A549 (cell line): ENCODE results near the gene SPECC1. TPM values are rescaled to one million over a fixed set of nuclear protein-coding genes. Genes with fewer than 3 reads are reported as not detected.

Experiments
- ATAC-seq, 2 experiments: fragments of 200-7000 bp in 1 of 2; fragments of >200 bp in 1 of 2; cut with Nextera tagmentation in 1 of 2; cut with Tn5 transposase in 1 of 2; 3 replicates each; pipeline versions ENCODE4 v1.8.0 to v1.9.1; 2018 to 2020; ENCODE audit warnings: mild to moderate bottlenecking in 1 of 2, moderate library complexity in 1 of 2
- CTCF ChIA-PET: fragments of 300-600 bp; sonication (Branson Sonifier 250); formaldehyde crosslinking; extraction: SDS; loops from one replicate; lab custom pipeline; 2021; ENCODE audit warnings: antibody characterized with exemption, inconsistent platforms; lab: Yijun Ruan, JAX
- POLR2A ChIA-PET: fragments of 350-600 bp; formaldehyde crosslinking; extraction: SDS; loops from one replicate; lab custom pipeline; 2021; ENCODE audit warnings: antibody characterized with exemption, inconsistent platforms; lab: Yijun Ruan, JAX
- DNase-seq, 2 experiments: peaks; one replicate each; pipeline versions ENCODE4 v3.0.0 to v3.0.0-alpha.2; 2011 to 2016; ENCODE audit warnings: low read depth in 1 of 2, low spot score in 1 of 2
- FAIRE-seq: peaks from 2 replicates; lab custom pipeline; 2011; peaks lifted over from hg19 to GRCh38; lab: Jason Lieb, UNC
- H3K27ac ChIP-seq, 2 experiments: fragments of >200 bp; sonication (Bioruptor Twin); formaldehyde crosslinking; 3 replicates each; pipeline ENCODE4 v1.5.1; 2016 to 2017
- H3K4me1 ChIP-seq: fragments of >200 bp; sonication (Bioruptor Twin); formaldehyde crosslinking; 3 replicates; pipeline ENCODE4 v1.6.1; 2016
- H3K4me2 ChIP-seq: fragments of >200 bp; sonication (Bioruptor Twin); formaldehyde crosslinking; 3 replicates; pipeline ENCODE4 v1.6.1; 2016
- H3K4me3 ChIP-seq: fragments of >200 bp; sonication (Bioruptor Twin); formaldehyde crosslinking; 3 replicates; pipeline ENCODE4 v1.5.1; 2016
- H3K9me3 ChIP-seq: fragments of >200 bp; sonication (Bioruptor Twin); formaldehyde crosslinking; 3 replicates; pipeline ENCODE4 v1.6.1; 2016
- BHLHE40 ChIP-seq: IDR thresholded peaks from 2 replicates; pipeline ENCODE4 v1.6.1; 2012; ENCODE audit warnings: low read depth, low read length, inconsistent platforms
- CBX8 ChIP-seq: fragments of 200-600 bp; sonication (generic); IDR thresholded peaks from 2 replicates; pipeline ENCODE4 v1.6.1; 2016
- CEBPB ChIP-seq, 2 experiments: fragments of >200 bp in 1 of 2; sonication (Bioruptor Twin) in 1 of 2; formaldehyde crosslinking in 1 of 2; IDR thresholded peaks; 2 replicates each; pipeline ENCODE4 v1.6.1; 2012 to 2016
- CHD2 ChIP-seq: fragments of 150-350 bp; IDR thresholded peaks from 2 replicates; pipeline ENCODE4 v1.6.1; 2014; ENCODE audit warnings: low read length; ENCODE audit not compliant: partially characterized antibody
- CHD4 ChIP-seq: fragments of 200-600 bp; sonication (generic); IDR thresholded peaks from 2 replicates; pipeline ENCODE4 v1.6.1; 2016; ENCODE audit warnings: antibody characterized with exemption, mild to moderate bottlenecking, borderline replicate concordance
- EHF ChIP-seq: fragments of 250-450 bp; sonication (Bioruptor Pico); IDR thresholded peaks from 2 replicates; pipeline ENCODE4 v1.5.0; 2020; ENCODE audit warnings: mild to moderate bottlenecking
- FOSB ChIP-seq: fragments of 250-450 bp; sonication (Bioruptor Pico); IDR thresholded peaks from 2 replicates; pipeline ENCODE4 v1.5.0; 2020; ENCODE audit warnings: mild to moderate bottlenecking, moderate library complexity
- FOSL2 ChIP-seq, 2 experiments: fragments of 450-650 bp in 1 of 2; fragments of >200 bp in 1 of 2; sonication (Bioruptor Twin) in 1 of 2; formaldehyde crosslinking; IDR thresholded peaks; 2 replicates each; pipeline versions ENCODE4 v1.5.0 to v1.6.1; 2016 to 2020; ENCODE audit warnings: mild to moderate bottlenecking in 1 of 2, moderate library complexity in 1 of 2
- HES2 ChIP-seq: fragments of >200 bp; sonication (Bioruptor Twin); formaldehyde crosslinking; IDR thresholded peaks from 2 replicates; pipeline ENCODE4 v1.6.1; 2016
- HEYL ChIP-seq: fragments of 250-450 bp; sonication (Bioruptor Pico); IDR thresholded peaks from 2 replicates; pipeline ENCODE4 v1.8.0; 2021; ENCODE audit warnings: mild to moderate bottlenecking, moderate library complexity
- HOXA7 ChIP-seq: fragments of 250-450 bp; sonication (Bioruptor Pico); IDR thresholded peaks from 2 replicates; pipeline ENCODE4 v1.5.0; 2020; ENCODE audit warnings: mild to moderate bottlenecking, moderate library complexity
- HOXB5 ChIP-seq: fragments of 250-450 bp; sonication (Bioruptor Pico); IDR thresholded peaks from 2 replicates; pipeline ENCODE4 v1.5.0; 2020; ENCODE audit warnings: mild to moderate bottlenecking, moderate library complexity
- JUN ChIP-seq, 2 experiments: fragments of >200 bp; sonication (Bioruptor Twin); formaldehyde crosslinking; IDR thresholded peaks; 2 replicates in 1 of 2; 3 replicates in 1 of 2; pipeline ENCODE4 v1.6.1; 2016 to 2017
- KDM1A ChIP-seq: fragments of 200-600 bp; sonication (generic); IDR thresholded peaks from 2 replicates; pipeline ENCODE4 v1.6.1; 2016; ENCODE audit warnings: low read depth, mild to moderate bottlenecking
- KDM5A ChIP-seq: fragments of 200-600 bp; sonication (generic); IDR thresholded peaks from 2 replicates; pipeline ENCODE4 v1.6.1; 2016; ENCODE audit warnings: antibody characterized with exemption, mild to moderate bottlenecking
- MAX ChIP-seq: IDR thresholded peaks from 2 replicates; pipeline ENCODE4 v1.6.1; 2012
- MAZ ChIP-seq: fragments of 150-350 bp; IDR thresholded peaks from 2 replicates; pipeline ENCODE4 v1.6.1; 2014; ENCODE audit warnings: antibody characterized with exemption, low read depth, low read length, borderline replicate concordance
- PBX3 ChIP-seq: IDR thresholded peaks from 2 replicates; pipeline ENCODE4 v1.6.1; 2012
- PHF8 ChIP-seq: fragments of 200-600 bp; sonication (generic); IDR thresholded peaks from 2 replicates; pipeline ENCODE4 v1.6.1; 2016; ENCODE audit warnings: low read depth, mild to moderate bottlenecking, antibody characterized with exemption, moderate library complexity, borderline replicate concordance
- POLR2AphosphoS2 ChIP-seq: conservative IDR thresholded peaks from 2 replicates; pipeline ENCODE4 v1.6.1; 2012; ENCODE audit warnings: low read length, improper control_type of control experiment, inconsistent platforms
- REST ChIP-seq: fragments of 200-600 bp; sonication (generic); IDR thresholded peaks from 2 replicates; pipeline ENCODE4 v1.6.1; 2016; ENCODE audit warnings: antibody characterized with exemption, mild to moderate bottlenecking, moderate library complexity
- ZC3H11A ChIP-seq: fragments of 450-650 bp; IDR thresholded peaks from 2 replicates; pipeline ENCODE4 v1.6.1; 2014; ENCODE audit warnings: antibody characterized with exemption, mild to moderate bottlenecking
- ZFP36 ChIP-seq: fragments of 450-650 bp; IDR thresholded peaks from 2 replicates; pipeline ENCODE4 v1.6.1; 2014; ENCODE audit warnings: borderline replicate concordance; ENCODE audit not compliant: partially characterized antibody
- WGBS: methylation state at CpG from one replicate; pipeline ENCODE4 v1.1.6; 2017; ENCODE audit errors: missing lambda C conversion rate; 5-methylcytosine and 5-hydroxymethylcytosine counted together
- polyA plus RNA-seq, 4 experiments: library from polyadenylated mRNA; depleted of rRNA in 3 of 4; stranded (reverse); fragments of >200 nt; fragmentation: RNase III in 1 of 4; extraction: RNeasy Plus Mini Kit Qiagen cat#74134 plus additional on column Dnase treatment in 1 of 4; gene quantifications; 2 replicates in 3 of 4; 3 replicates in 1 of 4; pipeline ENCODE4 v1.2.3, GENCODE V29; 2011 to 2017

Gene SPECC1
- polyA plus RNA-seq, 2 of the 4 experiments (the other 2 are of a cell fraction), result 45.1 to 66.2 TPM

- Histone ChIP-seq H3K4me3 (no peak overlapping the region), H3K9me3 (no peaks in the 10 kb centered on the region), H3K4me2 (no peak overlapping the region), H3K4me1 (no peaks in the 10 kb centered on the region)
- DNase-seq, result no peak
- ChIA-PET POLR2A (interaction anchor here (0.6 kb wide), 1 partner anchor 136 kb away, joined by 6 read pairs; no protein-coding TSS in a partner anchor), CTCF (interaction anchor here (1.2 kb wide), 1 partner anchor 88 kb away, joined by 3 read pairs; no protein-coding TSS in a partner anchor)
- WGBS, result 93% methylated on average over 8 of the region's 8 CpGs
- no peak for TF ChIP-seq CHD2
- no peak for TF ChIP-seq CBX8
- TF ChIP-seq PHF8, result no peak
- TF ChIP-seq JUN (IDR thresholded peaks at IDR 0.05), result no peak
- TF ChIP-seq HEYL, result no peak
- TF ChIP-seq HOXA7 (CRISPR knock-in tag), result no peak
- TF ChIP-seq FOSB, result no peak
- TF ChIP-seq EHF, result no peak
- no peak for TF ChIP-seq HOXB5 (CRISPR knock-in tag)
- TF ChIP-seq CHD4, result no peak
- no peak for TF ChIP-seq PBX3
- TF ChIP-seq REST, result no peak
- no peak for TF ChIP-seq MAX
- no peak for TF ChIP-seq POLR2AphosphoS2
- no peak for TF ChIP-seq BHLHE40
- TF ChIP-seq ZC3H11A, result no peak
- TF ChIP-seq KDM5A, result no peak
- TF ChIP-seq, all 56 proteins: peak for 0
- FAIRE-seq (no peak), ATAC-seq (no peak)
- H3K27ac ChIP-seq, result no peak overlapping the region
Measured at GRCh38 chr17:20314834-20315233, 305.7 kb downstream of the SPECC1 start.

GRCh38 chr17:20315311-20315710 is 306.2 kb downstream of the SPECC1 start:
- H3K27ac ChIP-seq, result no peak overlapping the region
- no peaks in the 10 kb centered on the region for H3K4me1 ChIP-seq
- DNase-seq (no peak), ATAC-seq (no peak), FAIRE-seq (no peak)
- no peak overlapping the region for H3K4me2 ChIP-seq
- no peaks in the 10 kb centered on the region for H3K9me3 ChIP-seq
- WGBS, result 92% methylated on average over 10 of the region's 10 CpGs
- ChIA-PET POLR2A (no interaction called here), CTCF (interaction anchor here (3.7 to 4.1 kb wide), 2 partner anchors 88 to 194 kb away, joined by 24 to 34 read pairs; no protein-coding TSS in a partner anchor)
- TF ChIP-seq EHF, result no peak
- TF ChIP-seq ZFP36, result no peak
- TF ChIP-seq JUN (IDR thresholded peaks at IDR 0.05), result no peak
- no peak for TF ChIP-seq FOSL2 (IDR thresholded peaks at IDR 0.05)
- TF ChIP-seq FOSL2 (CRISPR knock-in tag; IDR thresholded peaks at IDR 0.05), result no peak
- no peak for TF ChIP-seq KDM1A
- no peak for TF ChIP-seq PHF8
- no peak for TF ChIP-seq HEYL
- TF ChIP-seq MAX, result no peak
- no peak for TF ChIP-seq HES2
- no peak for TF ChIP-seq CEBPB (IDR thresholded peaks at IDR 0.05)
- no peak for TF ChIP-seq MAZ
- H3K4me3 ChIP-seq, result no peak overlapping the region
